H1 (cell line): ENCODE measurements around the gene LIFR. TPM values are rescaled to one million over a fixed set of nuclear protein-coding genes. Genes with fewer than 3 reads are reported as not detected.

Source experiments
- CTCF ChIA-PET: fragments of 300-600 bp; sonication (Branson Sonifier 250); formaldehyde crosslinking; loops from one replicate; lab custom pipeline; 2021; ENCODE audit not compliant: partially characterized antibody; lab: Charles Lee
- POLR2A ChIA-PET: fragments of 300-600 bp; sonication (Branson Sonifier 250); formaldehyde crosslinking; loops from one replicate; lab custom pipeline; 2021; ENCODE audit warnings: inconsistent platforms; ENCODE audit not compliant: partially characterized antibody; lab: Charles Lee
- DNase-seq, 2 experiments: peaks; one replicate each; pipeline versions ENCODE4 v3.0.0 to v3.0.0-alpha.2; 2010 to 2022; ENCODE audit warnings: low spot score in 2 of 2, low read depth in 1 of 2, mixed read lengths in 1 of 2
- FAIRE-seq: peaks from 2 replicates; lab custom pipeline; 2011; peaks lifted over from hg19 to GRCh38; lab: Jason Lieb, UNC
- H2AFZ ChIP-seq: 2 replicates; pipeline ENCODE4 v1.8.1; 2012; ENCODE audit warnings: low read length, inconsistent platforms
- H2AK5ac ChIP-seq: 2 replicates; pipeline ENCODE4 v1.6.1; 2013; ENCODE audit warnings: low read depth, low read length
- H2BK120ac ChIP-seq: replicated peaks from 2 replicates; pipeline ENCODE3; 2013; ENCODE audit warnings: low read depth, low read length, inconsistent platforms
- H2BK12ac ChIP-seq: 2 replicates; pipeline ENCODE4 v1.6.1; 2013; ENCODE audit warnings: low read depth, low read length
- H2BK15ac ChIP-seq: 2 replicates; pipeline ENCODE4 v1.6.1; 2013; ENCODE audit warnings: low read length
- H2BK20ac ChIP-seq: 2 replicates; pipeline ENCODE4 v1.6.1; 2013; ENCODE audit warnings: low read length
- H2BK5ac ChIP-seq: 2 replicates; pipeline ENCODE4 v1.6.1; 2013; ENCODE audit warnings: low read depth, low read length
- H3K14ac ChIP-seq: 2 replicates; pipeline ENCODE4 v1.6.1; 2013; ENCODE audit warnings: inconsistent platforms; ENCODE audit not compliant: insufficient read length
- H3K18ac ChIP-seq: 2 replicates; pipeline ENCODE4 v1.6.1; 2013; ENCODE audit warnings: low read length; ENCODE audit errors: extremely low read depth
- H3K23ac ChIP-seq: 2 replicates; pipeline ENCODE4 v1.6.1; 2013; ENCODE audit warnings: inconsistent platforms; ENCODE audit not compliant: insufficient read length
- H3K23me2 ChIP-seq: 2 replicates; pipeline ENCODE4 v1.6.1; 2013; ENCODE audit warnings: low read depth, low read length
- H3K27ac ChIP-seq: 2 replicates; pipeline ENCODE4 v1.6.1; 2011; ENCODE audit warnings: low read depth, low read length, inconsistent platforms
- H3K27me3 ChIP-seq, 4 experiments: replicated peaks in 1 of 4; 1 replicate in 1 of 4; 2 replicates in 3 of 4; pipeline versions ENCODE4 v1.6.1 to v1.8.1; 2011 to 2013; ENCODE audit warnings: low read length in 3 of 4, mild to moderate bottlenecking in 3 of 4, inconsistent platforms in 2 of 4, mixed read lengths in 2 of 4, moderate library complexity in 1 of 4; ENCODE audit not compliant: control insufficient read depth in 3 of 4, insufficient read depth in 3 of 4; ENCODE audit errors: extremely low read depth in 1 of 4
- H3K36me3 ChIP-seq, 4 experiments: 2 replicates each; pipeline versions ENCODE4 v1.6.1 to v1.8.1; 2011 to 2013; ENCODE audit warnings: mild to moderate bottlenecking in 4 of 4, low read length in 3 of 4, moderate library complexity in 2 of 4, control low read depth in 1 of 4, inconsistent platforms in 1 of 4; ENCODE audit not compliant: insufficient read depth in 4 of 4, control insufficient read depth in 2 of 4
- H3K4ac ChIP-seq: replicated peaks from 2 replicates; pipeline ENCODE3; 2013; ENCODE audit warnings: low read length, low read depth, mixed read lengths, inconsistent platforms; ENCODE audit not compliant: insufficient read length
- H3K4me1 ChIP-seq, 4 experiments: replicated peaks in 1 of 4; 1 replicate in 1 of 4; 2 replicates in 3 of 4; pipeline versions ENCODE4 v1.6.1 to v1.8.1; 2011 to 2013; ENCODE audit warnings: low read length in 3 of 4, inconsistent platforms in 2 of 4, mixed read lengths in 1 of 4; ENCODE audit not compliant: insufficient read depth in 4 of 4, control insufficient read depth in 3 of 4
- H3K4me2 ChIP-seq, 2 experiments: 2 replicates each; pipeline versions ENCODE4 v1.6.1 to v1.8.1; 2011 to 2013; ENCODE audit warnings: low read depth in 2 of 2, low read length in 2 of 2, control low read depth in 1 of 2, inconsistent platforms in 1 of 2, mild to moderate bottlenecking in 1 of 2; ENCODE audit not compliant: insufficient read depth in 1 of 2
- H3K4me3 ChIP-seq, 4 experiments: fragments of 200-600, 300-600 bp in 1 of 4; sonication (generic), shearing (Covaris generic), sonication (Bioruptor Twin) in 1 of 4; 2 replicates each; pipeline versions ENCODE4 v1.5.1 to v1.8.1; 2011 to 2016; ENCODE audit warnings: low read length in 4 of 4, low read depth in 3 of 4, control low read depth in 2 of 4, inconsistent platforms in 2 of 4, mild to moderate bottlenecking in 2 of 4, mixed read lengths in 1 of 4, moderate library complexity in 1 of 4; ENCODE audit not compliant: insufficient read depth in 2 of 4; ENCODE audit errors: extremely low read depth in 1 of 4
- H3K56ac ChIP-seq: replicated peaks from 2 replicates; pipeline ENCODE3; 2013; ENCODE audit warnings: low read depth, mild to moderate bottlenecking, mixed read lengths, low read length, inconsistent platforms; ENCODE audit not compliant: insufficient read length
- H3K79me1 ChIP-seq: 2 replicates; pipeline ENCODE4 v1.6.1; 2013; ENCODE audit warnings: low read depth, low read length, control low read depth
- H3K79me2 ChIP-seq, 2 experiments: 2 replicates each; pipeline versions ENCODE4 v1.6.1 to v1.8.1; 2012 to 2013; ENCODE audit warnings: low read length in 2 of 2, mild to moderate bottlenecking in 2 of 2, inconsistent platforms in 1 of 2; ENCODE audit not compliant: insufficient read depth in 2 of 2, control insufficient read depth in 1 of 2
- H3K9ac ChIP-seq, 4 experiments: replicated peaks in 1 of 4; 1 replicate in 1 of 4; 2 replicates in 3 of 4; pipeline versions ENCODE4 v1.6.1 to v1.8.1; 2011 to 2013; ENCODE audit warnings: low read depth in 3 of 4, low read length in 3 of 4, control low read depth in 2 of 4, mild to moderate bottlenecking in 2 of 4, moderate library complexity in 2 of 4, inconsistent platforms in 1 of 4; ENCODE audit errors: extremely low read depth in 1 of 4
- H3K9me3 ChIP-seq, 2 experiments: 2 replicates each; pipeline versions ENCODE4 v1.6.1 to v1.8.1; 2012 to 2013; ENCODE audit warnings: mild to moderate bottlenecking in 2 of 2, moderate library complexity in 2 of 2, control low read depth in 1 of 2, inconsistent platforms in 1 of 2, low read depth in 1 of 2, low read length in 1 of 2, mixed read lengths in 1 of 2; ENCODE audit not compliant: insufficient read depth in 2 of 2
- H4K20me1 ChIP-seq, 2 experiments: replicated peaks in 1 of 2; 2 replicates each; pipeline versions ENCODE3 to v1.8.1; 2011 to 2013; ENCODE audit warnings: inconsistent platforms in 2 of 2, low read length in 2 of 2, mild to moderate bottlenecking in 1 of 2; ENCODE audit not compliant: insufficient read depth in 2 of 2, control insufficient read depth in 1 of 2
- H4K5ac ChIP-seq: 2 replicates; pipeline ENCODE4 v1.6.1; 2013; ENCODE audit warnings: low read length, low read depth, mixed read lengths, inconsistent platforms; ENCODE audit not compliant: insufficient read length
- H4K8ac ChIP-seq: 2 replicates; pipeline ENCODE4 v1.8.0; 2013; ENCODE audit warnings: mild to moderate bottlenecking, moderate library complexity, low read length, inconsistent platforms; ENCODE audit not compliant: insufficient read depth; ENCODE audit errors: extremely low read depth
- H4K91ac ChIP-seq: replicated peaks from 2 replicates; pipeline ENCODE3; 2013; ENCODE audit warnings: low read length, mixed read lengths, inconsistent platforms; ENCODE audit not compliant: insufficient read length
- ASH2L ChIP-seq: fragments of 200-600, 300-600 bp; sonication (generic); IDR thresholded peaks from one replicate; pipeline ENCODE4 v1.7.1; 2017; ENCODE audit warnings: low read length
- BCL11A ChIP-seq, 2 experiments: IDR thresholded peaks; one replicate each; pipeline ENCODE4 v1.6.1; 2011; ENCODE audit warnings: low read depth in 2 of 2, low read length in 2 of 2, mild to moderate bottlenecking in 2 of 2
- CEBPB ChIP-seq: IDR thresholded peaks from 2 replicates; pipeline ENCODE4 v1.6.1; 2012; ENCODE audit warnings: low read depth, low read length
- KDM5A ChIP-seq: fragments of 200-600 bp; IDR thresholded peaks from 2 replicates; pipeline ENCODE4 v1.7.1; 2012; ENCODE audit warnings: mild to moderate bottlenecking, low read length, inconsistent platforms, mixed read lengths
- NANOG ChIP-seq: IDR thresholded peaks from 2 replicates; pipeline ENCODE4 v1.6.1; 2011; ENCODE audit warnings: low read length, low read depth, mild to moderate bottlenecking, inconsistent platforms; ENCODE audit not compliant: insufficient read depth, poor library complexity, severe bottlenecking
- RAD21 ChIP-seq, 2 experiments: IDR thresholded peaks in 1 of 2; conservative IDR thresholded peaks in 1 of 2; 2 replicates each; pipeline ENCODE4 v1.6.1; 2011; ENCODE audit warnings: low read depth in 2 of 2, low read length in 2 of 2, improper control_type of control experiment in 1 of 2, inconsistent platforms in 1 of 2, mild to moderate bottlenecking in 1 of 2, moderate library complexity in 1 of 2
- TBP ChIP-seq: IDR thresholded peaks from 2 replicates; pipeline ENCODE4 v1.6.1; 2011; ENCODE audit warnings: low read depth, low read length, improper control_type of control experiment
- WGBS, 2 experiments: shearing (Covaris generic) in 1 of 2; methylation state at CpG; one replicate each; pipeline versions ENCODE4 v1.1.6 to v1.1.7; 2013 to 2015; ENCODE audit warnings: low lambda C conversion rate in 2 of 2, mixed read lengths in 2 of 2, inconsistent platforms in 1 of 2, low coverage in 1 of 2, missing lambda C conversion rate in 1 of 2; ENCODE audit not compliant: insufficient replicate concordance in 2 of 2, insufficient coverage in 1 of 2, insufficient read length in 1 of 2; ENCODE audit errors: extremely low coverage in 1 of 2, missing lambda C conversion rate in 1 of 2; 5-methylcytosine and 5-hydroxymethylcytosine counted together
- polyA plus RNA-seq, 7 experiments: library from polyadenylated mRNA; depleted of rRNA in 3 of 7; stranded (reverse) in 5 of 7; unstranded in 2 of 7; fragments of >200 nt in 5 of 7; fragments of 200-250 nt in 2 of 7; gene quantifications; 1 replicate in 5 of 7; 2 replicates in 1 of 7; 4 replicates in 1 of 7; pipeline versions ENCODE4 v1.2.1 to v1.2.3, GENCODE V29; 2011 to 2013; ENCODE audit warnings: missing spikeins in 2 of 7, mixed read lengths in 2 of 7
- total RNA-seq: library from RNA; stranded (reverse); fragmentation: NEBNext Ultra II Directional; extraction: Animal tissue kit (Norgen Biotek cat#: 25700); gene quantifications from 2 replicates; pipeline ENCODE4 v1.2.1, GENCODE V29; 2021
- TF ChIP-seq, protein P1 (sequence below): IDR thresholded peaks from 2 replicates; pipeline ENCODE4 v1.6.1; 2012; ENCODE audit warnings: inconsistent platforms
- TF ChIP-seq, protein P2 (sequence below), 3 experiments: IDR thresholded peaks; 1 replicate in 2 of 3; 2 replicates in 1 of 3; pipeline versions ENCODE4 v1.5.1 to v1.6.1; 2011; ENCODE audit warnings: low read length in 3 of 3, mild to moderate bottlenecking in 3 of 3, inconsistent platforms in 2 of 3, low read depth in 1 of 3, moderate library complexity in 1 of 3; ENCODE audit not compliant: insufficient read depth in 1 of 3; ENCODE audit errors: control extremely low read depth in 1 of 3

Gene LIFR
- total and polyA plus RNA-seq, 2 of the 8 experiments (the other 6 are each of a cell fraction or from before 2014, with no cell fraction given): 2.0 to 18.9 TPM

GRCh38 chr5:38441453-38442246 lies 114.8 kb downstream of the LIFR start:
- Histone ChIP-seq H3K27ac (no peak overlapping the region), H2BK12ac (no peak overlapping the region), H3K23me2 (no peaks in the 10 kb centered on the region), H4K91ac (no peak overlapping the region), H3K79me1 (no peaks in the 10 kb centered on the region), H3K4me2 (no peak overlapping the region), H4K20me1 (no peaks in the 10 kb centered on the region), H3K14ac (no peak overlapping the region), H2BK5ac (no peak overlapping the region), H3K79me2 (no peaks in the 10 kb centered on the region), H4K8ac (no peak overlapping the region), H3K56ac (no peak overlapping the region), H3K4ac (no peak overlapping the region), H3K18ac (no peak overlapping the region), H2BK120ac (no peak overlapping the region), H3K9ac (no peak overlapping the region), H2AFZ (0 out of 2 replicates have a peak overlapping the region, but pooled peaks have one; percentile 43), H3K9me3 (no peaks in the 10 kb centered on the region), H3K4me1 (no peaks in the 10 kb centered on the region), H2BK20ac (no peak overlapping the region), H3K36me3 (no peaks in the 10 kb centered on the region), H3K27me3 (no peaks in the 10 kb centered on the region), H4K5ac (no peak overlapping the region), H3K23ac (no peak overlapping the region), H2BK15ac (no peak overlapping the region), H2AK5ac (no peak overlapping the region), H3K4me3 (no peak overlapping the region)
- FAIRE-seq (peak; percentile 95), DNase-seq (peak; percentile 70 to 89)
- ChIA-PET POLR2A (interaction anchor here (0.9 to 1.1 kb wide), 2 partner anchors 304 to 342 kb away, joined by 3 read pairs; no protein-coding TSS in a partner anchor), CTCF (interaction anchor here (0.5 to 5.4 kb wide), 95 partner anchors 9 to 639 kb away, joined by 3 to 63 read pairs (median 4); no protein-coding TSS in a partner anchor)
- 35% methylated on average over 9 of the region's 9 CpGs; no CpG with 5 or more reads in 1 of the 2 experiments for WGBS, 2 experiments
- TF ChIP-seq NANOG (peak; percentile 26), RAD21 (IDR thresholded peaks at IDR 0.05 in 1 of 2, conservative IDR thresholded peaks at IDR 0.05 in 1 of 2; ENCODE audit: low read depth in 2 of 2, low read length in 2 of 2) (peak; percentile 99 to 100), ASH2L (no peak), BCL11A (IDR thresholded peaks at IDR 0.05; ENCODE audit: low read depth in 2 of 2, low read length in 2 of 2) (no peak), CEBPB (no peak), KDM5A (no peak), TBP (no peak)
- TF ChIP-seq, protein P1, sequence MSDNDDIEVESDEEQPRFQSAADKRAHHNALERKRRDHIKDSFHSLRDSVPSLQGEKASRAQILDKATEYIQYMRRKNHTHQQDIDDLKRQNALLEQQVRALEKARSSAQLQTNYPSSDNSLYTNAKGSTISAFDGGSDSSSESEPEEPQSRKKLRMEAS: 0 out of 2 replicates have a peak, but pooled peaks have one; percentile 36
- TF ChIP-seq, protein P2, sequence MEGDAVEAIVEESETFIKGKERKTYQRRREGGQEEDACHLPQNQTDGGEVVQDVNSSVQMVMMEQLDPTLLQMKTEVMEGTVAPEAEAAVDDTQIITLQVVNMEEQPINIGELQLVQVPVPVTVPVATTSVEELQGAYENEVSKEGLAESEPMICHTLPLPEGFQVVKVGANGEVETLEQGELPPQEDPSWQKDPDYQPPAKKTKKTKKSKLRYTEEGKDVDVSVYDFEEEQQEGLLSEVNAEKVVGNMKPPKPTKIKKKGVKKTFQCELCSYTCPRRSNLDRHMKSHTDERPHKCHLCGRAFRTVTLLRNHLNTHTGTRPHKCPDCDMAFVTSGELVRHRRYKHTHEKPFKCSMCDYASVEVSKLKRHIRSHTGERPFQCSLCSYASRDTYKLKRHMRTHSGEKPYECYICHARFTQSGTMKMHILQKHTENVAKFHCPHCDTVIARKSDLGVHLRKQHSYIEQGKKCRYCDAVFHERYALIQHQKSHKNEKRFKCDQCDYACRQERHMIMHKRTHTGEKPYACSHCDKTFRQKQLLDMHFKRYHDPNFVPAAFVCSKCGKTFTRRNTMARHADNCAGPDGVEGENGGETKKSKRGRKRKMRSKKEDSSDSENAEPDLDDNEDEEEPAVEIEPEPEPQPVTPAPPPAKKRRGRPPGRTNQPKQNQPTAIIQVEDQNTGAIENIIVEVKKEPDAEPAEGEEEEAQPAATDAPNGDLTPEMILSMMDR (IDR thresholded peaks at IDR 0.05; ENCODE audit: control extremely low read depth in 1 of 3, insufficient read depth in 1 of 3, low read depth in 1 of 3, low read length in 3 of 3): peak; percentile 73 to 98 (median 97)
